ENCODE data around the gene ITGB2.

The ITGB2 gene

DNA sequence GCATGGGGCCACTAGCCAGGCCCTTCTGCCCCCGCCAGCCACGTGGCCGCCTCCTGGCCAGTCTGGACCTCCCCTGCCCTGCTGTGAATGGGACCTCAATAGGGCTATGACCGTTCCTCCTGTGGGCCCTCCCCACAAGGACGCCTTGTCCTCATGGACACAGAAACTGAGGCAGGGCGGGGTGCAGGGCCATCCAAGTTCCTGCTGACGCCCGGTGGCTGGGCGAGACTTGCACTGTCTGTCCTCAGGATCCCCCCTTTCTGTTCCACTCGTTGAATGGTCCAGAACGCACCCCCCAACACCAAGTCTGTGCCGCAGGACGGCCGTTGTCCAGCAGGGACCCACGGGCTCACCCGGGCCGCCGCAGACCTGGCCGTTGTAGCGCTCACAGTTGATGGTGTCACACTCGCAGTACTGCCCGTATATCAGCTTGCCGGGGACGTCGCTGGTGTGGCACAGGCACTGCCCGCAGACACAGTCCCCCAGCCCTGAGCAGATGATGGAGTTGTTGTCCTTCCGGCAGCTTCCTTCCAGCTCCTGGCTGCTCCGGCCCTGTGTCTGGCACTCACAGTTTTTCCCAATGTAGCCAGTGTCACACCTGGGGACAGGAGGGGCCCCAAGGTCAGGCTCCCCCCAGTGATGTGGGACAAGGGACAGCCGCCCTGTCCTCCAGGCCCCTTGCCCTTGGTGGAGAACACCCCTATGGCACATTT, 30.9 kb downstream of the ITGB2 start:
- peaks cover 8% of the 10 kb centered on the region; the same call in 1 of the 2 replicates for H3K27me3 ChIP-seq (ENCODE audit: control insufficient read depth, low read length)
- no peaks in the 10 kb centered on the region for H4K20me1 ChIP-seq (ENCODE audit: control insufficient read depth, insufficient read depth, low read depth, low read length)
- no peak overlapping the region for H3K4me2 ChIP-seq (ENCODE audit: low read length)
- H3F3A ChIP-seq (ENCODE audit: control insufficient read depth, insufficient read depth): no peaks in the 10 kb centered on the region
- H3K79me2 ChIP-seq (ENCODE audit: control insufficient read depth, low read length): no peaks in the 10 kb centered on the region
- H3K4me3 ChIP-seq (ENCODE audit: low read length): no peak overlapping the region
- no peaks in the 10 kb centered on the region for H3K9me2 ChIP-seq (replicated peaks; ENCODE audit: control insufficient read depth, low read length)
- H3K9me3 ChIP-seq (ENCODE audit: control insufficient read depth, insufficient read depth, low read length): no peaks in the 10 kb centered on the region
- no peak overlapping the region for H3K27ac ChIP-seq (ENCODE audit: low read depth, low read length)
- H3K4me1 ChIP-seq (ENCODE audit: control insufficient read depth, low read length): no peaks in the 10 kb centered on the region
- TF ChIP-seq, protein P1, sequence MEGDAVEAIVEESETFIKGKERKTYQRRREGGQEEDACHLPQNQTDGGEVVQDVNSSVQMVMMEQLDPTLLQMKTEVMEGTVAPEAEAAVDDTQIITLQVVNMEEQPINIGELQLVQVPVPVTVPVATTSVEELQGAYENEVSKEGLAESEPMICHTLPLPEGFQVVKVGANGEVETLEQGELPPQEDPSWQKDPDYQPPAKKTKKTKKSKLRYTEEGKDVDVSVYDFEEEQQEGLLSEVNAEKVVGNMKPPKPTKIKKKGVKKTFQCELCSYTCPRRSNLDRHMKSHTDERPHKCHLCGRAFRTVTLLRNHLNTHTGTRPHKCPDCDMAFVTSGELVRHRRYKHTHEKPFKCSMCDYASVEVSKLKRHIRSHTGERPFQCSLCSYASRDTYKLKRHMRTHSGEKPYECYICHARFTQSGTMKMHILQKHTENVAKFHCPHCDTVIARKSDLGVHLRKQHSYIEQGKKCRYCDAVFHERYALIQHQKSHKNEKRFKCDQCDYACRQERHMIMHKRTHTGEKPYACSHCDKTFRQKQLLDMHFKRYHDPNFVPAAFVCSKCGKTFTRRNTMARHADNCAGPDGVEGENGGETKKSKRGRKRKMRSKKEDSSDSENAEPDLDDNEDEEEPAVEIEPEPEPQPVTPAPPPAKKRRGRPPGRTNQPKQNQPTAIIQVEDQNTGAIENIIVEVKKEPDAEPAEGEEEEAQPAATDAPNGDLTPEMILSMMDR (IDR thresholded peaks at IDR 0.05; ENCODE audit: low read depth, low read length, poor library complexity, severe bottlenecking): no peak
- no peaks in the 10 kb centered on the region for H3K36me3 ChIP-seq (ENCODE audit: control insufficient read depth, low read length)

DNA sequence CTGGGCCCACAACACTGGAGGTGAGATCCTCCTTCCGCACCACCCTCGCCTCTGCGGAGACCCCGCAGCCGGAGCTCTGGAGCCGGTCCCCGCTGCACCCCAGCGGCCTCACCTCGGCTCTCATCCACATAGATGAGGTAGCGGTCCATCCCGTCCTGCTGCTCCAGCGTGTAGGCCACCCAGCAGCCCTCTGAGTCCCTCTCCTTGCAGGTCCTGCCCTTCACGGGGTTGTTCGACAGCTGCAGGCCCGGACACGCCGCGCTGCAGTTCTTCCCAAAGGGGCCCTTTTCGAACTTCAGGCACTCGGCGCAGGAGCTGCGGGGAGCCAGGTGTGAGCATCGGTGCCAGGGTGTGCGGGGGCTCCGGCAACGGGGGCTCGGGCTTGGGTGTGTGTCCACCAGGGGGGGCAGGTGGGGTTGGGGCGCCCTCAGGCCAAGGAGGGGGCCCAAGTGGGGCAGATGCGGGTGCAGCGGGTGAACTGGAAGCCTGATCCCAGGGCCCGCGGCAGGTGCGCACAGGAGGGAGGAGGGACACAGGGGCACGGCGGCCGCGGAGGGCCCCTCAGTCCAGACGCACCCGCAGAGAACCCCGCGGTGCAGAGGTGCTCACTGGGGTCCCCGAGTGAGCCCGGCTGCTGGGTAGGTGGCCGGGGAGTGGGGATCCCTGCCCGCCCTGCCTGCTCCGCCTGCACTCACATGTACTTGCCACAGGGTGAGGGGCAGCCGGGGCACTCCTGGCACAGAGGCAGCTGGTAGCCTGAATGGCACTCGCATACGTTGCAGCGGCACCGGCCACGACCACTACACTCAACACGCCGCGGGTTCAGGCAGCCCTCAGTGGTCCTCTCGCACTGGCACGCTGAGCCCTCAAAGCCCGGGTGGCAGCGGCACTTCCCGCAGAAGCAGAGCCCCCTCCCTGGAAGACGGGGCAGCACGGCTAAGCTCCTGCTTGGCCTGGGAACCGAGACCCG, 31.8 kb downstream of the ITGB2 start:
- Histone ChIP-seq H3K9me3 (ENCODE audit: control insufficient read depth, insufficient read depth, low read length) (no peaks in the 10 kb centered on the region), H3K36me3 (ENCODE audit: control insufficient read depth, low read length) (no peaks in the 10 kb centered on the region), H3K9me2 (replicated peaks; ENCODE audit: control insufficient read depth, low read length) (no peaks in the 10 kb centered on the region), H3K4me1 (ENCODE audit: control insufficient read depth, low read length) (no peaks in the 10 kb centered on the region), H3K27me3 (ENCODE audit: control insufficient read depth, low read length) (peaks cover 11% of the 10 kb centered on the region; the same call in 1 of the 2 replicates), H3K4me3 (ENCODE audit: low read length) (no peak overlapping the region), H3F3A (ENCODE audit: control insufficient read depth, insufficient read depth) (no peaks in the 10 kb centered on the region), H3K79me2 (ENCODE audit: control insufficient read depth, low read length) (no peaks in the 10 kb centered on the region), H4K20me1 (ENCODE audit: control insufficient read depth, insufficient read depth, low read depth, low read length) (no peaks in the 10 kb centered on the region), H3K4me2 (ENCODE audit: low read length) (no peak overlapping the region), H3K27ac (ENCODE audit: low read depth, low read length) (no peak overlapping the region)
- TF ChIP-seq, protein P1 (IDR thresholded peaks at IDR 0.05; ENCODE audit: low read depth, low read length, poor library complexity, severe bottlenecking): no peak
- TF ChIP-seq EZH2phosphoT487 (IDR thresholded peaks at IDR 0.05; ENCODE audit: borderline replicate concordance, low read length): no peak

DNA sequence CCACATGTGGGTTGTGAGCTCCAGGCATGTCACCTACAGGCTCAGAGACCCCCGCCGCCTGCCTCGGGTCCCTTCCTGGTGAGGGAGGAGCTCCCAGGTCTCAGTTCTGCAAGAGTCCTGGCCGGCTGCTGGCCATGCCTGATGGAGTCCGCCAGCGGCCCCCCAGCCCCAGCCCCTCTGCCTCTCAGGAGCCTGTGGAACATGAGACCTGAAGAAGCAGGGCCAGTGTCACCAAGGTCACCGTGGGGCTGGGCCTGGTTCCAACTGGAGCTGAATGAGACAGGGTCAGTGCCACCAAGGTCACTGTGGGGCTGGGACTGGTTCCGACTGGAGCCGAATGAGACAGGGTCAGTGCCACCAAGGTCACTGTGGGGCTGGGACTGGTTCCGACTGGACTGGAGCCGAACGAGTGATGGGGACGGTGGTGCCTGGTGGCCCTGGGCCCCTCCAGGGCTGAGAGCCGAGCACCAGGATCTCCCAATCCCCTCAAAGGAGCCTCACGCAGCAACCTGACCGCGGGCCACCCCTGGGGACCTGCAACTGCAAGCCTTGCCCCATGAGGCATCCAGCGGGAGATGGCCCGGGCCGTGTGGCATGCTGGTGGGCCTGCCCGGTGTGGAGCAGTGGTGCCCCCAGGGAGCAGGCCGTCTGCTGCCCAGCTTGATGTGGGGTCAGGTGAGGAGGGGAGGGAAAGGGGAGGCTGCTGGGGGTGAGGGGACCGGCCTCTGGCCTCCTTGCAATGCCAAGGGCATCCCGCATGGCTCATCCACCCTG, 32.7 kb downstream of the ITGB2 start:
- no peaks in the 10 kb centered on the region for H3K9me2 ChIP-seq (replicated peaks; ENCODE audit: control insufficient read depth, low read length)
- H3K4me2 ChIP-seq (ENCODE audit: low read length): no peak overlapping the region
- peaks cover 7% of the 10 kb centered on the region; the same call in 1 of the 2 replicates for H3K27me3 ChIP-seq (ENCODE audit: control insufficient read depth, low read length)
- no peaks in the 10 kb centered on the region for H3F3A ChIP-seq (ENCODE audit: control insufficient read depth, insufficient read depth)
- H3K36me3 ChIP-seq (ENCODE audit: control insufficient read depth, low read length): no peaks in the 10 kb centered on the region
- H3K9me3 ChIP-seq (ENCODE audit: control insufficient read depth, insufficient read depth, low read length): no peaks in the 10 kb centered on the region
- no peaks in the 10 kb centered on the region for H3K79me2 ChIP-seq (ENCODE audit: control insufficient read depth, low read length)
- H3K4me1 ChIP-seq (ENCODE audit: control insufficient read depth, low read length): no peaks in the 10 kb centered on the region
- H3K4me3 ChIP-seq (ENCODE audit: low read length): no peak overlapping the region
- H4K20me1 ChIP-seq (ENCODE audit: control insufficient read depth, insufficient read depth, low read depth, low read length): no peaks in the 10 kb centered on the region
- H3K27ac ChIP-seq (ENCODE audit: low read depth, low read length): no peak overlapping the region
- TF ChIP-seq EZH2phosphoT487 (IDR thresholded peaks at IDR 0.05; ENCODE audit: borderline replicate concordance, low read length): no peak
- TF ChIP-seq, protein P1 (IDR thresholded peaks at IDR 0.05; ENCODE audit: low read depth, low read length, poor library complexity, severe bottlenecking): no peak

Measured in DOHH2 (cell line).